ENCODE results near the gene ZNF860.
A peak's percentile ranks its signal among the peaks of the same experiment; 100 is the strongest.

ZNF860 gene

GRCh38 chr3:31981206-31982181 is at the start of gene ZNF860, which contains the start of gene OSBPL10:
Gene ZNF860, plus strand, starts transcription at chr3:31981750. Its CDS starts 7,330 bp downstream, at chr3:31989080.
Gene OSBPL10, minus strand, starts transcription at chr3:31981262. Its CDS starts 83 bp downstream, at chr3:31981179.
- DNase-seq = peak; percentile 93

GRCh38 chr3:31932990-31933389 is 48.6 kb upstream of the ZNF860 start:
- DNase-seq = no peak

DNA sequence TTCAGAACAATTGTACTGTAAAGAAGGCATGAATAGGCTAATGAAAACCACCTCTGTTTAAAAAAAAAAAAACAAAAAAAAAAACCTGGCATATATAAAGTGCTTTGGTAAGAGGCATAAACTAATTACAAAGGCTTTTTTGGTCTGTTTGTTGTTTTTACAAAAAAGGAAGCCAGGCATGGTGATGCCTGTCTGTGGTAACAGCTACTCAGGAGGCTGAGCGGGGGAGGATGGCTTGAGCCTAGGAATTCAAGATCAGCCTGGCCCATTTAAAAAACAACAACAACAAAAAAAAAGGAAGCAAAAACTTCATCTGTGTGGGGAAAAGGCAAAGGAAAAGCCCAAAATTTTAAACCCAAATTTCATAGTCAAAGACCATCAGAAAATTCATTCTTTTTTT is 47.5 kb upstream of the ZNF860 start:
- DNase-seq = no peak

DNA sequence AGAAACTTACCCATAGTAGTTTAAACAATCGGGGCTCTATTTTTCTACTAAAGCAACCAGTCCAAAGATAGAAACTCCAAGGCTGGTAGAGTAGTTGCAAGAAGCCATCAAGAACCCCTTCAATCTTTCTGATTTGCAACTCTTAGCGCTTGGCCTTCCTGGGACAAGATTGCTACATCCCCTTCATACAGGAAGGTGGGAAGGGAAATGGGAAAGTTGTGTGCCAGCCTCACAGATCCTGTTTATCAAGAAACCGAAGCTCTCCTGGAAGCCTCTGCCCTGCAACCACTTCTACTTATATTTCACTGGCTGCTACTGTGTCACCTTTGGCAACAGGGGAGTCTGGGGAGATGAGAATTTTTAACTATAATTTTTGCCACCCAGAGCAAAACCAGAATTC is 46.7 kb upstream of the ZNF860 start:
- DNase-seq = peak; percentile 63

- DNase-seq = no peak
These were observed 45.0 kb upstream of the ZNF860 start for GRCh38 chr3:31936420-31937060.

GRCh38 chr3:31937225-31937624 is 44.3 kb upstream of the ZNF860 start:
- DNase-seq = no peak

DNA sequence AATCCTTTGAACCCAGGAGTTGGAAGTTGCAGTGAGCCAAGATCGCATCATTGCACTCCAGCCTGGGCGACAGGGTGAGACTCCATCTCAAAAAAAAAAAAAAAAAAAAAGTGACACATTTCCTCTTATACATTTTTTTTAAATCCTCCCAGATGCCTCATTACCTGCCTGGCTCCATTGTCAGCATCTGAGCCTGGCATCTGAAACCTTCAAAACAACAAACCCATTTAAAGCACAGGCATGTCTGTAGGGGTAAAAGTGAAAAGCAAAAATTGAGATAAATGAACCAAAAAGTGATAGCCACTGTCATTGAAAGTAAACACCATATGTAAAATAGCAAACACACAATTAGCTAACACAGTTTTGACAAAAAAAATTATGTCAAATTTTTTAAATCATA is 39.1 kb upstream of the ZNF860 start:
- DNase-seq = no peak

DNA sequence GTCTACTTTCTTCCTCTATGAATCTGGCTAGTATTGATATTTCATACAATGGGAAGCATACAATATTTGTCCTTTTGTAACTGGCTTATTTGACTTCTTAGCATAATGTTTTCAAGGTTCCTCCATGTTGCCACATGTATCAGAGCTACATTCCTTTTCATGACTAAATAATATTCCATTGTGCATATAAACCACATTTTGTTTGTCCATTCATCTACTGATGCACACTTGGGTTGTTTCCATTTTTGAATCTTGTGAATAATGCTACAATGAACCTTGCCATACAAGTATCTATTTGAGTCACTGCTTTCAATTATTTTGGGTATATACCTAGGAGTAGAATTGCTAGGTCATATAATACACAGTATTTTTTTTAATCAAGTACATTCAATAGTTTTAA is 38.5 kb upstream of the ZNF860 start:
- DNase-seq = no peak

GRCh38 chr3:31945738-31946052 is 35.9 kb upstream of the ZNF860 start:
- no peak for DNase-seq

- no peak for DNase-seq
These were observed 35.0 kb upstream of the ZNF860 start for GRCh38 chr3:31946484-31947081.

- DNase-seq = no peak
These were observed 34.4 kb upstream of the ZNF860 start for GRCh38 chr3:31947162-31947561.

DNA sequence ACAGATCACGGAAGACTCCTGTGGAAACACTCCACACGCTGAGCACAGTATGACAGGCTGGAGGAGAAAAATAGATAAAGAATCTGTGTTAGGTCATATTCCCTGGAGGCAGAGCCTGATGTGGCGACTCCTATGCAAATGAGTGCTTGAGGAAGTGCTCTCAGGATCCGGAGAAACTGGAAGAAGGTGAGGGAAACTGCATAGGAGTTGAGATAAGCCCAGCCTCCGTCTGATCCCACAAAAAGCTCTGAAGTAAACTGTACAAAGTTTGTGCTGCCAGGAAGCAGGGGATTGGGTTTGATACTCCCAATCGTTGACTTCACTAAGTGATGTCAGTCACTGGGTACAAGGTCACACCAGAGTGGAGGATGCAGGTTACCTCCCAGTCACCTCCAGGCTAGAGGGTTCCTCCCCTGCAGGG is 33.9 kb upstream of the ZNF860 start:
- DNase-seq = no peak

DNA sequence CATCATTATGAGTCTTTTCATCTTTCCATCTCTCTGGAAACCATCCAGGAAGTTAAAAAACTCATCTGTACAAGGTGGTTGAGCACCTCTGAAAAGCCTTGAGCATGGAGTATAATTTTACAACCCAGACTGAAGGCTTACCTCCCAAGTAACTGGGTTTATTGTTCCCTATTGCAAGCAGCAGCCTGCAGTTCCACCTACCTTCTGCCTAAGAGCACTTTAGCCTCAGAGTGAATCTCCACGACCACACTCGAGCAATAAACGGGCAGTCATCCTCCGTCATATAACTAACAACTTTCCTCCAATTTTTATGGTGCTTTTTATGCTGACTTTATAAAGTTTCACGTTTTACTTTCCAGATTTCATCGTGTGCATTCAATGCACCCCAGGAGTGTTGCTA is 33.3 kb upstream of the ZNF860 start:
- no peak for DNase-seq

- no peak for DNase-seq
These were observed 29.3 kb upstream of the ZNF860 start for GRCh38 chr3:31952205-31952604.

DNA sequence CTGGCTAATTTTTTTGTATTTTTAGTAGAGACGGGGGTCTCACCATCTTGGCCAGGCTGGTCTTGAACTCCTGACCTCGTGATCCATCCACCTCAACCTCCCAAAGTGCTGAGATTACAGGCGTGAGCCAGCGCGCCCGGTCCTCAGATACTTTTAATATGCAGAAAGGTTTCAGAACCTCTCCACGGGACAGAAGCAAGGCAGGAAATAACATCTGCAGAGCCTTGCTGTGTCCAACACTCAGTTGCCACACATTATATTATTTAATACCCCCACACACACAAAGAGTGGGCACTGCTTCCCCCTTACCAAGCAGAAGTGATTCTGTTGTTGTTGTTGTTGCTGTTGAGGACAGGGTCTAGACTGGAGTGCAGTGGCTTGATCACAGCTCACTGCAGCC is 28.5 kb upstream of the ZNF860 start:
- DNase-seq = no peak

DNA sequence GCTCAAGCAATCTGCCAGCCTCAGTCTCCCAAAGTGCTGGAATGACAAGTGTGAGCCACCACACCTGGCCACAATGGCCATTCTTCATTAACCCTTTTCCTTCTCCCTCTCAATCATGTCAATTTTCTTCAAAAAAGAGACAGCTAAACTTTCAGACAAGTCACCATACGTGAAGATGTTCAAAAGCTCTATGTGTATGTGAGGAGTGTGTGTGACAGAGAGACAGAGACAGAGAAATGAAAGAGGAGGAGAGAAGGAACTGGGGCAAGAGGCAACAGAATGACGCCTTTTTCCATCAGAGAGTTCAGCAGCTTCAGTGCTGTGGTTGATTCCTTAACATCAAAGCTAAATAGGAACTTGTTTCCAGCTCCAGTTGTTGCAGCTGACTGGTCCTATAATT is 27.9 kb upstream of the ZNF860 start:
- DNase-seq = no peak

DNA sequence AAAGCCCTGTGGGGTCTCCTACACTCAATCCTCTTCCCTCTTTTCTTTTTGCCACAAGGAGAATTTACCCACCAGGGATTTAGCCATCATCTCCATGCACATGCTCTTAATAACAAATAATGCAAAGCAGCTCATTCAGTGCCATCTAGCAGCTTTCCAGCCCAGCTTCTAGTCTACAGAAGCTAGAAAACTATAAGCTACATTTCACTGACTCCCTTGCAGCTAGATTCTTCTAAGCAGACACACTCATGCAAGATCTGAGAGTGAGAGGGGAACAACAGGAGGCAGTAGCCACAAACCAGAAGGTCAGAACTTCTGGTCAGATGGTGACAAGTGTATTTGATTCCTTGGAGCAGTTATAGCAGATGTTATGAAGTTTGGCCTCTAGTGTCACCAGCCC is 26.0 kb upstream of the ZNF860 start:
- no peak for DNase-seq

DNA sequence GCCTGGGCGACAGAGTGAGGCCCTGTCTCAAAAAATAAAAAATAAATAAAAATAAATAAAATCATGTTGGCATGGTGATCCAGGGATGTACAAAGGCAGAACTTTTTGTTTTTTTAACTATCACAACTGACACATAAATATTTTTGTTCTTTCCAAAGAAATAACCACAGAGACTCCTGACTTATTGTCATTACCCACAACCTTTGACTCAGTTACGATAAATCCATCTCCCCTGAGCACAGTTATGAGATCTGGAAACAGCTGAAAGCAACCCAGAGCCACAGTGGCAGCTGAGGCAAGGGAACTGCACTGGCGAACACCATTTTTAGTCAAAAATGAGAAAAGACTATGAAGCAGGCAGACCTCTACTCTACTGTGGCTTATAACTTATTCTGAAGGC is 24.4 kb upstream of the ZNF860 start:
- DNase-seq = no peak

- DNase-seq = no peak
These were observed 22.8 kb upstream of the ZNF860 start for GRCh38 chr3:31958701-31959152.

- DNase-seq = no peak
These were observed 22.3 kb upstream of the ZNF860 start for GRCh38 chr3:31959251-31959650.

DNA sequence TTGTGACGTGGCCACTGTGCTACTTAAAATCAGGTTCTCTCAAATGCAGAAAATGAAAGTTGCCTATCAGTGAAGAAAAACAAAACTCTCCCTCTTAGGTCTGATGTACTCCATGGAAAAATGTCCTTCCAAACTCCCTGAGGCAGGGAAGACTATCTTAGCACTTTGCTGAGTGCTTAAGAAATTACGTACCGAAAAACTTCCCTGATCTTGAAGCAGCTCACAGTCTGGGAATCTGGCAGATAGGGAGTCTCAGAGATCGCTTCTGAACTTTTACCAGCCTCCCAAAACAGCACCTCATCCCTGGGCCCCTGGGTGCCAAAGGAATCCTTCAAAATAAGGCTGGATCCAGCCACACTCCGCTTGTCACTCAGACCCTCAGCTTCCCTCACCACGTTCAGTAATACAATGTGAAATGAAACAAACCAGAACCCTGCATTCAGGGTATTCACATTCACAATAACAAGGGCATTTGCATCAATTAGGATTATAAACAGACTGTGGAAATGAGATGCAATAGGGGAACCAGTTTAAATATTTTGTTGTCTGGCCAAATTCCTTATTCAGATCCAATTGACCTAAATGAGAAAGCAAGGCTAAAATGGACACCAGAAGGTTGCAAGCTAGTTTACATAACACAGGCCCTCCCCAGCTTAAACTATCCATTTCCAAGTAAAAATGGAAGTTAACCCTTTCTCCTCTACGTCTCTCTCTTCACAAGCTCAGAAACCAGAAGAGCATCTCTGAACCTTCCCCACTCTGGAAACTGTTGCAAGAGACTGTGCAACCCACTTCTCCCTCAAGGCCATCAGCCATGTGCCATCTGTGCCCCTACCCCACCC is 21.4 kb upstream of the ZNF860 start:
- peak; percentile 83 for DNase-seq

DNA sequence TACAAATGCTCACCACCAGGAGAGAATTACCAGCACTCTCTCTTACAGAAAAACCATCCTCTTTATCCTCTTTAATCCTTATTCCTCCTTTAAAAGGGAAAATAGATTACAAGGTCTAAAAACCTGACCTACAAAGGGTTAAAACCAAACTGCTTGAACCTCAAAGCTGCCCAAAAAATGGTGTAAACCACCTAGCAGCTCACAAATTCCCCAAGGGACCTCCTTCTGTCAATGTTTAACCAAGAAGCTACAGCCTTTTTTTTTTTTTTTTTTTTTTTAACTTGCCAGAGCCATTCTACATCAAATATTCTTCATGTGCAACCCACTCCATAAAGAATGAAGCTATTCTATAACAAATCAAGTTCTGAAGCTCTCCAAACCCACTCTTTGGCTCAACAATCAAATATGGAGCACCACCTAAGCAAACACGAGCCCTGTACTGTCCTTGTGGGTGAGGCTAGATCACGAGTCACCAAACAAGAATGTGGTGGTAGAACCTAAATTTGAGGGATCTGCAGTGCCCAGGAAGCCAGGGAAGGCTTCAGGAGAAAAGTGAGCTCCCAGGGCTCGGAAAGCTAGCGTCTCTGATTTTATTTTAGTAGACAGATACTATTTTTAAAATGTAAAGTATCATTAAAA is 20.6 kb upstream of the ZNF860 start:
- DNase-seq = peak; percentile 78
